HCT116 (cell line): ENCODE results near the gene CABLES1.

ENCODE experiments used
- CEBPB ChIP-seq: IDR thresholded peaks from 2 replicates; pipeline ENCODE4 v1.6.1; 2012; ENCODE audit warnings: low read depth
- EZH2 ChIP-seq: fragments of 200-600 bp; sonication (generic); IDR thresholded peaks from 2 replicates; pipeline ENCODE4 v1.6.1; 2017; ENCODE audit warnings: antibody characterized with exemption, mixed run types
- EZH2phosphoT487 ChIP-seq: fragments of 200-600 bp; IDR thresholded peaks from 2 replicates; pipeline ENCODE4 v1.6.1; 2018; ENCODE audit warnings: antibody characterized with exemption, borderline replicate concordance
- FOSL1 ChIP-seq: IDR thresholded peaks from 2 replicates; pipeline ENCODE4 v1.6.1; 2012; ENCODE audit warnings: low read depth
- POLR2A ChIP-seq: IDR thresholded peaks from 2 replicates; pipeline ENCODE4 v1.7.0; 2011; ENCODE audit warnings: borderline replicate concordance; ENCODE audit not compliant: insufficient read depth, insufficient read length; ENCODE audit errors: extremely low read depth
- POLR2AphosphoS5 ChIP-seq: IDR thresholded peaks from 2 replicates; pipeline ENCODE4 v1.6.1; 2011; ENCODE audit warnings: mild to moderate bottlenecking, low read depth, low read length, moderate library complexity
- SRF ChIP-seq: IDR thresholded peaks from 2 replicates; pipeline ENCODE4 v1.6.1; 2012; ENCODE audit warnings: low read depth
- YY1 ChIP-seq: IDR thresholded peaks from 2 replicates; pipeline ENCODE4 v1.6.1; 2011; ENCODE audit warnings: low read length, low read depth, moderate library complexity, mild to moderate bottlenecking; ENCODE audit not compliant: insufficient replicate concordance; ENCODE audit errors: extremely low read depth
- ZFX ChIP-seq: fragments of 450-650 bp; IDR thresholded peaks from 2 replicates; pipeline ENCODE4 v1.6.1; 2017
- ZNF274 ChIP-seq: fragments of 200-500 bp; sonication (Bioruptor generic); IDR thresholded peaks from 2 replicates; pipeline ENCODE4 v1.6.1; 2014; ENCODE audit warnings: mild to moderate bottlenecking, low read depth, low read length, inconsistent platforms
- TF ChIP-seq, protein P1 (sequence below), 3 experiments: fragments of 200-600 bp in 1 of 3; sonication (generic) in 1 of 3; IDR thresholded peaks in 2 of 3; conservative IDR thresholded peaks in 1 of 3; 2 replicates each; pipeline ENCODE4 v1.5.1; 2012 to 2017; ENCODE audit warnings: low read depth in 2 of 3, low read length in 2 of 3, antibody characterized with exemption in 1 of 3, borderline replicate concordance in 1 of 3, control low read depth in 1 of 3, mild to moderate bottlenecking in 1 of 3, mixed read lengths in 1 of 3, mixed run types in 1 of 3, moderate library complexity in 1 of 3; ENCODE audit not compliant: insufficient read depth in 1 of 3
- TF ChIP-seq, protein P2 (sequence below): IDR thresholded peaks from 2 replicates; pipeline ENCODE4 v1.6.1; 2012; ENCODE audit warnings: low read depth
- TF ChIP-seq, protein P3 (sequence below): IDR thresholded peaks from 2 replicates; pipeline ENCODE4 v1.6.1; 2012
- TF ChIP-seq, protein P4 (sequence below): IDR thresholded peaks from 2 replicates; pipeline ENCODE4 v1.6.1; 2012

DNA sequence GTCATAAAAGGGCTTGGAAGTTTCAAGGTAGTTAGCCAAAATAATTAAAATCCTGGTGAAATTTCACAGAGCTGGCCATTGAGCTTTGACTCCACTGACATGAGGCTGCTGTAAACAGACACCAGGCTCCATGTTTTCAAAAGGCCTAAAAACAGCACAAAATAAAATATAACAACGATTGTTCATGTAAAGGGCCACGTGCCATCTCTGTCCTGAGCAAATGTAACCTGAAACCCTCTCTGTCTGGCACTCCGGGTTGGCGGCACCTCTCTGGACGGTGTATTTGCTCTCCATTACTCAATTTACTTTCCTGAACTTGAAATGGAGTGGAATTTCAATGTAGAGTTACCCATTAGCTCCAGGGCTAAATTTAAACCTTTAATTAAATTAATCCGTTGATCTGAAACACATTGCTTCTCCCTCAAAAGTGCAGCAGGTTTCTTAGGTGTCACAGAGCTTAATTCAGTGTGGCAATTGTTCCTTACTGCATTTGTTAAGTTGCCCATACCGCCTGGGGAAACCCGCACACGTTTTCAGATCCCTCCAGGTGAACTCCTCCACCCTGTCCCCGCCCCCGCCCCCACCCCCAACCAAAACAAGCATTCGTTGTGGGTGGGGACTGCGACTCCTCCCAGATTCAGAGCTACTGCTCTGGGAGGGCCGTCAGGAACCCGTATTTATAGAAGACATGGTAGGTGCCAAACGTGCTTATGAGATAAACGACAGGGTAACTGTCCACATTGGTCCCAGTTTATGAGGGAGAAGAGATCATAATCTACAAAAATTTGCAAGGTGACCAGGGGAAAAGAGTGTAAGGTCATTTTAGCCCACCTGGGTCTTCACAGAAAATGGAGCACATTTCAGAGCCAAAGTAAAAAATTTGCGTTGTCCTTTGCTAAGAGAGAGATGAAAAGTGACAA is 1.2 kb upstream of the CABLES1 start:
- TF ChIP-seq ZFX = no peak
- TF ChIP-seq POLR2AphosphoS5 = peak; percentile 72
- TF ChIP-seq EZH2phosphoT487 = no peak
- TF ChIP-seq EZH2 = no peak
- TF ChIP-seq, protein P1, sequence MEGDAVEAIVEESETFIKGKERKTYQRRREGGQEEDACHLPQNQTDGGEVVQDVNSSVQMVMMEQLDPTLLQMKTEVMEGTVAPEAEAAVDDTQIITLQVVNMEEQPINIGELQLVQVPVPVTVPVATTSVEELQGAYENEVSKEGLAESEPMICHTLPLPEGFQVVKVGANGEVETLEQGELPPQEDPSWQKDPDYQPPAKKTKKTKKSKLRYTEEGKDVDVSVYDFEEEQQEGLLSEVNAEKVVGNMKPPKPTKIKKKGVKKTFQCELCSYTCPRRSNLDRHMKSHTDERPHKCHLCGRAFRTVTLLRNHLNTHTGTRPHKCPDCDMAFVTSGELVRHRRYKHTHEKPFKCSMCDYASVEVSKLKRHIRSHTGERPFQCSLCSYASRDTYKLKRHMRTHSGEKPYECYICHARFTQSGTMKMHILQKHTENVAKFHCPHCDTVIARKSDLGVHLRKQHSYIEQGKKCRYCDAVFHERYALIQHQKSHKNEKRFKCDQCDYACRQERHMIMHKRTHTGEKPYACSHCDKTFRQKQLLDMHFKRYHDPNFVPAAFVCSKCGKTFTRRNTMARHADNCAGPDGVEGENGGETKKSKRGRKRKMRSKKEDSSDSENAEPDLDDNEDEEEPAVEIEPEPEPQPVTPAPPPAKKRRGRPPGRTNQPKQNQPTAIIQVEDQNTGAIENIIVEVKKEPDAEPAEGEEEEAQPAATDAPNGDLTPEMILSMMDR (IDR thresholded peaks at IDR 0.05 in 2 of 3, conservative IDR thresholded peaks at IDR 0.05 in 1 of 3; ENCODE audit: borderline replicate concordance in 1 of 3, insufficient read depth in 1 of 3, low read depth in 2 of 3, low read length in 2 of 3) = no peak
- peak; percentile 95 for TF ChIP-seq POLR2A
- TF ChIP-seq, protein P2, sequence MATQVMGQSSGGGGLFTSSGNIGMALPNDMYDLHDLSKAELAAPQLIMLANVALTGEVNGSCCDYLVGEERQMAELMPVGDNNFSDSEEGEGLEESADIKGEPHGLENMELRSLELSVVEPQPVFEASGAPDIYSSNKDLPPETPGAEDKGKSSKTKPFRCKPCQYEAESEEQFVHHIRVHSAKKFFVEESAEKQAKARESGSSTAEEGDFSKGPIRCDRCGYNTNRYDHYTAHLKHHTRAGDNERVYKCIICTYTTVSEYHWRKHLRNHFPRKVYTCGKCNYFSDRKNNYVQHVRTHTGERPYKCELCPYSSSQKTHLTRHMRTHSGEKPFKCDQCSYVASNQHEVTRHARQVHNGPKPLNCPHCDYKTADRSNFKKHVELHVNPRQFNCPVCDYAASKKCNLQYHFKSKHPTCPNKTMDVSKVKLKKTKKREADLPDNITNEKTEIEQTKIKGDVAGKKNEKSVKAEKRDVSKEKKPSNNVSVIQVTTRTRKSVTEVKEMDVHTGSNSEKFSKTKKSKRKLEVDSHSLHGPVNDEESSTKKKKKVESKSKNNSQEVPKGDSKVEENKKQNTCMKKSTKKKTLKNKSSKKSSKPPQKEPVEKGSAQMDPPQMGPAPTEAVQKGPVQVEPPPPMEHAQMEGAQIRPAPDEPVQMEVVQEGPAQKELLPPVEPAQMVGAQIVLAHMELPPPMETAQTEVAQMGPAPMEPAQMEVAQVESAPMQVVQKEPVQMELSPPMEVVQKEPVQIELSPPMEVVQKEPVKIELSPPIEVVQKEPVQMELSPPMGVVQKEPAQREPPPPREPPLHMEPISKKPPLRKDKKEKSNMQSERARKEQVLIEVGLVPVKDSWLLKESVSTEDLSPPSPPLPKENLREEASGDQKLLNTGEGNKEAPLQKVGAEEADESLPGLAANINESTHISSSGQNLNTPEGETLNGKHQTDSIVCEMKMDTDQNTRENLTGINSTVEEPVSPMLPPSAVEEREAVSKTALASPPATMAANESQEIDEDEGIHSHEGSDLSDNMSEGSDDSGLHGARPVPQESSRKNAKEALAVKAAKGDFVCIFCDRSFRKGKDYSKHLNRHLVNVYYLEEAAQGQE = no peak
- TF ChIP-seq, protein P3, sequence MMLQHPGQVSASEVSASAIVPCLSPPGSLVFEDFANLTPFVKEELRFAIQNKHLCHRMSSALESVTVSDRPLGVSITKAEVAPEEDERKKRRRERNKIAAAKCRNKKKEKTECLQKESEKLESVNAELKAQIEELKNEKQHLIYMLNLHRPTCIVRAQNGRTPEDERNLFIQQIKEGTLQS = no peak
- peak; percentile 50 for TF ChIP-seq YY1
- TF ChIP-seq, protein P4, sequence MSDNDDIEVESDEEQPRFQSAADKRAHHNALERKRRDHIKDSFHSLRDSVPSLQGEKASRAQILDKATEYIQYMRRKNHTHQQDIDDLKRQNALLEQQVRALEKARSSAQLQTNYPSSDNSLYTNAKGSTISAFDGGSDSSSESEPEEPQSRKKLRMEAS = no peak
- no peak for TF ChIP-seq SRF
- TF ChIP-seq ZNF274 = no peak
- no peak for TF ChIP-seq CEBPB
- no peak for TF ChIP-seq FOSL1
